H9 (cell line): ENCODE data around the gene SHB. TPM values are rescaled to one million over a fixed set of nuclear protein-coding genes. Genes with fewer than 3 reads are reported as not detected.

ENCODE experiments used
- DNase-seq: peaks from one replicate; pipeline ENCODE4 v3.0.0-alpha.2; 2017
- H2AFZ ChIP-seq: one replicate; pipeline ENCODE4 v1.6.1; 2013; ENCODE audit warnings: mild to moderate bottlenecking, low read length, control low read depth, moderate library complexity
- H2AK5ac ChIP-seq: 2 replicates; pipeline ENCODE4 v1.6.1; 2013; ENCODE audit warnings: low read length, control low read depth, mixed read lengths; ENCODE audit not compliant: insufficient read length
- H2BK120ac ChIP-seq: one replicate; pipeline ENCODE4 v1.6.1; 2013; ENCODE audit warnings: low read depth, mild to moderate bottlenecking, low read length, control low read depth, inconsistent platforms; ENCODE audit not compliant: poor library complexity, severe bottlenecking
- H2BK12ac ChIP-seq: 2 replicates; pipeline ENCODE4 v1.6.1; 2013; ENCODE audit warnings: low read length, control low read depth, mixed read lengths, low read depth; ENCODE audit not compliant: insufficient read length
- H2BK15ac ChIP-seq: 2 replicates; pipeline ENCODE4 v1.6.1; 2013; ENCODE audit warnings: low read depth, low read length, control low read depth
- H2BK20ac ChIP-seq: one replicate; pipeline ENCODE4 v1.6.1; 2013; ENCODE audit warnings: low read depth, mild to moderate bottlenecking, low read length, control low read depth, inconsistent platforms; ENCODE audit not compliant: poor library complexity, severe bottlenecking
- H2BK5ac ChIP-seq: 2 replicates; pipeline ENCODE4 v1.6.1; 2013; ENCODE audit warnings: low read length, control low read depth, mixed read lengths; ENCODE audit not compliant: insufficient read length
- H3K14ac ChIP-seq: 2 replicates; pipeline ENCODE4 v1.6.1; 2013; ENCODE audit warnings: low read length, control low read depth; ENCODE audit not compliant: insufficient read depth
- H3K18ac ChIP-seq: 2 replicates; pipeline ENCODE4 v1.6.1; 2013; ENCODE audit warnings: low read depth, mild to moderate bottlenecking, mixed read lengths, low read length, control low read depth; ENCODE audit not compliant: insufficient read length
- H3K23ac ChIP-seq: 2 replicates; pipeline ENCODE4 v1.6.1; 2013; ENCODE audit warnings: low read length, control low read depth, mixed read lengths, low read depth; ENCODE audit not compliant: insufficient read length
- H3K23me2 ChIP-seq: 2 replicates; pipeline ENCODE4 v1.6.1; 2013; ENCODE audit warnings: low read depth, mild to moderate bottlenecking, mixed read lengths, low read length, control low read depth; ENCODE audit not compliant: insufficient read length, poor library complexity, severe bottlenecking
- H3K27ac ChIP-seq: 2 replicates; pipeline ENCODE4 v1.5.1; 2013; ENCODE audit warnings: low read length, control low read depth, mixed read lengths, low read depth; ENCODE audit not compliant: insufficient read length
- H3K27me3 ChIP-seq: 2 replicates; pipeline ENCODE4 v1.6.1; 2013; ENCODE audit warnings: low read length, control low read depth, inconsistent platforms; ENCODE audit not compliant: insufficient read depth
- H3K4ac ChIP-seq: 2 replicates; pipeline ENCODE4 v1.6.1; 2013; ENCODE audit warnings: low read depth, mild to moderate bottlenecking, control low read depth, inconsistent platforms, low read length, moderate library complexity
- H3K4me1 ChIP-seq: 2 replicates; pipeline ENCODE4 v1.6.1; 2013; ENCODE audit warnings: low read length, control low read depth, inconsistent platforms; ENCODE audit not compliant: insufficient read depth
- H3K4me2 ChIP-seq: 2 replicates; pipeline ENCODE4 v1.6.1; 2013; ENCODE audit warnings: low read length, control low read depth, mixed read lengths; ENCODE audit not compliant: insufficient read length, insufficient read depth
- H3K56ac ChIP-seq: 2 replicates; pipeline ENCODE4 v1.6.1; 2013; ENCODE audit warnings: low read depth, mild to moderate bottlenecking, mixed read lengths, low read length, control low read depth; ENCODE audit not compliant: insufficient read length
- H3K79me1 ChIP-seq: 2 replicates; pipeline ENCODE4 v1.6.1; 2013; ENCODE audit warnings: low read depth, mild to moderate bottlenecking, moderate library complexity, low read length, control low read depth, inconsistent platforms; ENCODE audit not compliant: insufficient read depth, poor library complexity, severe bottlenecking
- H3K79me2 ChIP-seq: 2 replicates; pipeline ENCODE4 v1.6.1; 2013; ENCODE audit warnings: low read length, control low read depth, inconsistent platforms; ENCODE audit not compliant: insufficient read depth
- H3K9ac ChIP-seq: 2 replicates; pipeline ENCODE4 v1.6.1; 2013; ENCODE audit warnings: low read length, control low read depth, mixed read lengths; ENCODE audit not compliant: insufficient read length; ENCODE audit errors: extremely low read depth
- H3K9me3 ChIP-seq: one replicate; pipeline ENCODE4 v1.6.1; 2013; ENCODE audit warnings: low read depth, low read length, inconsistent platforms; ENCODE audit not compliant: control insufficient read depth
- H3T11ph ChIP-seq: one replicate; pipeline ENCODE4 v1.6.1; 2013; ENCODE audit warnings: mild to moderate bottlenecking, low read length, control low read depth, inconsistent platforms
- H4K20me1 ChIP-seq: one replicate; pipeline ENCODE4 v1.6.1; 2013; ENCODE audit not compliant: control insufficient read depth, insufficient read length, insufficient read depth
- H4K5ac ChIP-seq: 2 replicates; pipeline ENCODE4 v1.6.1; 2013; ENCODE audit warnings: low read depth, mild to moderate bottlenecking, mixed read lengths, low read length, control low read depth; ENCODE audit not compliant: insufficient read length
- H4K8ac ChIP-seq: replicated peaks from 2 replicates; pipeline ENCODE4 v1.6.1; 2013; ENCODE audit warnings: low read length, control low read depth, mixed read lengths, low read depth; ENCODE audit not compliant: insufficient read length
- H4K91ac ChIP-seq: 2 replicates; pipeline ENCODE4 v1.6.1; 2013; ENCODE audit warnings: low read depth, mild to moderate bottlenecking, moderate library complexity, mixed read lengths, low read length, control low read depth; ENCODE audit not compliant: insufficient read length
- H3K27ac Mint-ChIP-seq, 3 experiments: 2 replicates in 2 of 3; 3 replicates in 1 of 3; pipeline ENCODE4 v1.8.0; 2020 to 2021; ENCODE audit warnings: mixed read lengths in 3 of 3, mild to moderate bottlenecking in 1 of 3, moderate library complexity in 1 of 3
- H3K27me3 Mint-ChIP-seq: 2 replicates; pipeline ENCODE4 v1.8.0; 2021; ENCODE audit warnings: low read depth, mild to moderate bottlenecking, moderate library complexity, mixed read lengths
- H3K36me3 Mint-ChIP-seq, 3 experiments: 2 replicates in 2 of 3; 3 replicates in 1 of 3; pipeline ENCODE4 v1.8.0; 2020 to 2021; ENCODE audit warnings: low read depth in 3 of 3, mixed read lengths in 3 of 3; ENCODE audit not compliant: insufficient read depth in 1 of 3
- H3K4me1 Mint-ChIP-seq, 2 experiments: 2 replicates each; pipeline ENCODE4 v1.8.0; 2020; ENCODE audit warnings: mixed read lengths in 2 of 2
- H3K4me3 Mint-ChIP-seq, 2 experiments: 2 replicates in 1 of 2; 3 replicates in 1 of 2; pipeline ENCODE4 v1.8.0; 2020 to 2021; ENCODE audit warnings: mild to moderate bottlenecking in 2 of 2, mixed read lengths in 2 of 2, moderate library complexity in 1 of 2
- H3K9me3 Mint-ChIP-seq, 2 experiments: 2 replicates in 1 of 2; 3 replicates in 1 of 2; pipeline ENCODE4 v1.8.0; 2020; ENCODE audit warnings: mild to moderate bottlenecking in 2 of 2, mixed read lengths in 2 of 2, moderate library complexity in 1 of 2
- CTCF ChIP-seq: fragments of 200-600 bp; sonication (generic); conservative IDR thresholded peaks from 3 replicates; pipeline ENCODE4 v1.8.0; 2021; ENCODE audit warnings: antibody characterized with exemption, mild to moderate bottlenecking
- WGBS: extraction: QIAGEN DNeasy Blood & Tissue Kit; methylation state at CpG from one replicate; pipeline ENCODE4 v1.1.7; 2013; ENCODE audit warnings: missing lambda C conversion rate, low lambda C conversion rate, mixed read lengths; ENCODE audit not compliant: insufficient read length; ENCODE audit errors: extremely low coverage; 5-methylcytosine and 5-hydroxymethylcytosine counted together
- total RNA-seq: library from RNA; stranded (reverse); gene quantifications from 2 replicates; pipeline ENCODE4 v1.2.1, GENCODE V29; 2021

The SHB gene
- total RNA-seq, 1 experiment from 2014 or later = 14.6 TPM

GRCh38 chr9:38075272-38075671 is 6.2 kb upstream of the SHB start:
- TF ChIP-seq CTCF = no peak
- H3K14ac ChIP-seq = no peak overlapping the region
- H2BK5ac ChIP-seq = no peak overlapping the region
- Mint-ChIP-seq H3K27me3 (peaks cover 26% of the 10 kb centered on the region), H3K27ac (no peak overlapping the region), H3K36me3 (peaks cover 0 to 2% (median 0%) of the 10 kb centered on the region in 3 experiments; a peak in 1 of 7 replicates), H3K9me3 (peaks cover 0 to 3% of the 10 kb centered on the region in 2 experiments; a peak in 4 of 5 replicates), H3K4me1 (peaks cover 13 to 17% of the 10 kb centered on the region in 2 experiments), H3K4me3 (no peak overlapping the region)
- H4K20me1 ChIP-seq = no peaks in the 10 kb centered on the region
- H4K91ac ChIP-seq = no peak overlapping the region
- H3K23ac ChIP-seq = no peak overlapping the region
- no peak overlapping the region for H4K5ac ChIP-seq
- no peaks in the 10 kb centered on the region for H3K9me3 ChIP-seq
- peak; percentile 34 for DNase-seq
- H3T11ph ChIP-seq = no peak overlapping the region
- no peaks in the 10 kb centered on the region for H3K27me3 ChIP-seq
- H3K4me1 ChIP-seq = no peaks in the 10 kb centered on the region; the same call in 1 of the 2 replicates
- no peaks in the 10 kb centered on the region for H3K23me2 ChIP-seq
- H3K4me2 ChIP-seq = no peak overlapping the region
- H3K56ac ChIP-seq = no peak overlapping the region
- no peak overlapping the region for H3K18ac ChIP-seq
- no peak overlapping the region for H3K9ac ChIP-seq
- no peak overlapping the region for H2BK12ac ChIP-seq
- no peak overlapping the region for H2BK120ac ChIP-seq
- H3K27ac ChIP-seq = no peak overlapping the region
- no peak overlapping the region for H2BK15ac ChIP-seq
- H3K79me2 ChIP-seq = no peaks in the 10 kb centered on the region
- H3K4ac ChIP-seq = no peak overlapping the region
- H4K8ac ChIP-seq = no peak overlapping the region
- WGBS = no CpG with 5 or more reads among the region's 34 CpGs
- H2AFZ ChIP-seq = no peak overlapping the region
- no peak overlapping the region for H2BK20ac ChIP-seq
- no peaks in the 10 kb centered on the region for H3K79me1 ChIP-seq
- no peak overlapping the region for H2AK5ac ChIP-seq
